HepG2 (cell line): ENCODE results near the gene TICAM2. TPM values are rescaled to one million over a fixed set of nuclear protein-coding genes. Genes with fewer than 3 reads are reported as not detected.

Source experiments
- ATAC-seq: fragments of 200-7000 bp; cut with Tn5 transposase; 3 replicates; pipeline ENCODE4 v1.9.1; 2020; ENCODE audit warnings: mild to moderate bottlenecking, moderate library complexity
- BruUV-seq: library from RNA; stranded (reverse); fragments of 400-500 nt; replicated peaks from 2 replicates; lab custom pipeline; 2021; lab: Mats Ljungman, UMichigan
- CTCF ChIA-PET: fragments of 300-600 bp; formaldehyde crosslinking; extraction: SDS; loops from one replicate; lab custom pipeline; 2021; ENCODE audit warnings: low total read pairs, inconsistent platforms, low intra/inter-chr PET ratio; lab: Yijun Ruan, JAX
- POLR2A ChIA-PET: fragments of 350-600 bp; sonication (Branson Sonifier 250); formaldehyde crosslinking; loops from one replicate; lab custom pipeline; 2020; ENCODE audit warnings: antibody characterized with exemption, inconsistent platforms; lab: Yijun Ruan, JAX
- DNase-seq: peaks from one replicate; pipeline ENCODE4 v3.0.0-alpha.2; 2015; ENCODE audit warnings: low spot score
- FAIRE-seq: peaks from 3 replicates; lab custom pipeline; 2011; peaks lifted over from hg19 to GRCh38; lab: Jason Lieb, UNC
- H2AFZ ChIP-seq: one replicate; pipeline ENCODE4 v1.6.1; 2011; ENCODE audit warnings: low read length, inconsistent platforms
- H3K27ac ChIP-seq: fragments of 300-600 bp; 3 replicates; pipeline ENCODE4 v1.8.0; 2011; ENCODE audit warnings: mixed run types, mild to moderate bottlenecking, mixed read lengths, low read length, inconsistent platforms; ENCODE audit not compliant: insufficient read depth; ENCODE audit errors: extremely low read length
- H3K27me3 ChIP-seq, 2 experiments: fragments of 200-600 bp in 1 of 2; 2 replicates in 1 of 2; 3 replicates in 1 of 2; pipeline versions ENCODE4 v1.6.0 to v1.8.0; 2011; ENCODE audit warnings: low read length in 2 of 2, mild to moderate bottlenecking in 2 of 2, moderate library complexity in 2 of 2, inconsistent platforms in 1 of 2; ENCODE audit not compliant: insufficient read depth in 2 of 2, control insufficient read depth in 1 of 2
- H3K36me3 ChIP-seq, 2 experiments: fragments of 200-600 bp in 1 of 2; replicated peaks in 1 of 2; 2 replicates in 1 of 2; 3 replicates in 1 of 2; pipeline versions ENCODE4 v1.5.1 to v1.8.0; 2011; ENCODE audit warnings: low read length in 2 of 2, inconsistent platforms in 1 of 2; ENCODE audit not compliant: insufficient read depth in 2 of 2, control insufficient read depth in 1 of 2
- H3K4me1 ChIP-seq: 2 replicates; pipeline ENCODE4 v1.5.1; 2012; ENCODE audit warnings: low read length, inconsistent platforms; ENCODE audit not compliant: insufficient read depth
- H3K4me2 ChIP-seq: 2 replicates; pipeline ENCODE4 v1.6.0; 2011; ENCODE audit warnings: low read depth, low read length, inconsistent platforms
- H3K4me3 ChIP-seq, 3 experiments: fragments of 200-600 bp in 1 of 3; sonication (generic), shearing (Covaris generic) in 1 of 3; replicated peaks in 1 of 3; 2 replicates each; pipeline ENCODE4 v1.5.1; 2011 to 2016; ENCODE audit warnings: low read length in 3 of 3, inconsistent platforms in 2 of 3, low read depth in 2 of 3, mild to moderate bottlenecking in 2 of 3, control low read depth in 1 of 3, mixed read lengths in 1 of 3; ENCODE audit not compliant: insufficient read depth in 1 of 3
- H3K79me2 ChIP-seq: one replicate; pipeline ENCODE4 v1.6.1; 2011; ENCODE audit warnings: low read length, inconsistent platforms; ENCODE audit not compliant: insufficient read depth
- H3K9ac ChIP-seq: 2 replicates; pipeline ENCODE4 v1.6.0; 2011; ENCODE audit warnings: mild to moderate bottlenecking, low read depth, low read length, inconsistent platforms; ENCODE audit not compliant: insufficient read depth
- H3K9me3 ChIP-seq: 2 replicates; pipeline ENCODE4 v1.5.1; 2012; ENCODE audit warnings: mild to moderate bottlenecking, low read length
- H4K20me1 ChIP-seq: 2 replicates; pipeline ENCODE4 v1.6.0; 2011; ENCODE audit warnings: inconsistent platforms, mild to moderate bottlenecking, low read length, moderate library complexity; ENCODE audit not compliant: insufficient read depth
- BRCA1 ChIP-seq: sonication (generic); formaldehyde crosslinking; IDR thresholded peaks from 2 replicates; pipeline ENCODE4 v1.4.0; 2020; ENCODE audit warnings: missing genetic modification reagents
- DPF2 ChIP-seq: sonication (generic); formaldehyde crosslinking; IDR thresholded peaks from 2 replicates; pipeline ENCODE4 v1.4.0; 2020; ENCODE audit warnings: mild to moderate bottlenecking, low read depth, missing genetic modification reagents, borderline replicate concordance
- MAFK ChIP-seq, 2 experiments: IDR thresholded peaks in 1 of 2; conservative IDR thresholded peaks in 1 of 2; 2 replicates each; pipeline ENCODE4 v1.6.1; 2011; ENCODE audit warnings: improper control_type of control experiment in 2 of 2, low read length in 2 of 2
- NBN ChIP-seq: fragments of 450-650 bp; conservative IDR thresholded peaks from 2 replicates; pipeline ENCODE4 v1.6.1; 2017
- NCOA1 ChIP-seq: sonication (generic); formaldehyde crosslinking; IDR thresholded peaks from 2 replicates; pipeline ENCODE4 v1.9.0; 2021; ENCODE audit warnings: missing genetic modification reagents
- POGZ ChIP-seq: sonication (generic); formaldehyde crosslinking; IDR thresholded peaks from 2 replicates; pipeline ENCODE4 v1.4.0; 2020; ENCODE audit warnings: mild to moderate bottlenecking, missing genetic modification reagents
- RELA ChIP-seq: sonication (generic); formaldehyde crosslinking; IDR thresholded peaks from 2 replicates; pipeline ENCODE4 v1.4.0; 2020; ENCODE audit warnings: missing genetic modification reagents
- TEAD3 ChIP-seq: optimal IDR thresholded peaks from 2 replicates; pipeline ENCODE3; 2016; ENCODE audit warnings: borderline replicate concordance
- TRAFD1 ChIP-seq: sonication (generic); formaldehyde crosslinking; IDR thresholded peaks from 2 replicates; pipeline ENCODE4 v1.5.1; 2020; ENCODE audit warnings: missing genetic modification reagents, mild to moderate bottlenecking, borderline replicate concordance
- ZNF317 ChIP-seq: sonication (generic); formaldehyde crosslinking; IDR thresholded peaks from 2 replicates; pipeline ENCODE4 v1.5.0; 2020; ENCODE audit warnings: mild to moderate bottlenecking, missing genetic modification reagents
- ZNF878 ChIP-seq: sonication (generic); formaldehyde crosslinking; IDR thresholded peaks from 2 replicates; pipeline ENCODE4 v1.8.1; 2023; ENCODE audit warnings: mild to moderate bottlenecking, missing genetic modification reagents, moderate library complexity
- WGBS: methylation state at CpG from one replicate; pipeline ENCODE4 v1.1.6; 2017; ENCODE audit warnings: low lambda C conversion rate; 5-methylcytosine and 5-hydroxymethylcytosine counted together
- in situ Hi-C: cut with HindIII; loops from 2 replicates; pipeline ENCODE4 v1.10.0; 2017; ENCODE audit warnings: low pct_unique_long_range_greater_than_20kb; ENCODE audit not compliant: extremely low pct_ligation_motif_present
- intact Hi-C: fragments of 100-400 bp; cut with micrococcal nuclease; formaldehyde crosslinking; loops from one replicate; pipeline ENCODE4 v1.10.0; 2022; ENCODE audit not compliant: unreplicated experiment
- polyA plus RNA-seq, 8 experiments: library from polyadenylated mRNA; depleted of rRNA in 3 of 8; stranded (reverse) in 7 of 8; unstranded in 1 of 8; fragments of >200 nt; fragmentation: Illumina TruSeq in 4 of 8; extraction: Trizol in 4 of 8; gene quantifications; 2 replicates each; pipeline versions ENCODE4 v1.2.1 to v1.2.3, GENCODE V29; 2011 to 2016; ENCODE audit warnings: low read depth in 4 of 8, missing spikeins in 1 of 8, mixed read lengths in 1 of 8; ENCODE audit not compliant: insufficient read depth in 1 of 8
- total RNA-seq, 5 experiments: library from RNA; depleted of rRNA; stranded (reverse); fragments of >200 nt; fragmentation: Illumina TruSeq; extraction: Trizol; gene quantifications; 2 replicates each; pipeline ENCODE4 v1.2.3, GENCODE V29; 2016; ENCODE audit warnings: low read depth in 1 of 5
- TF ChIP-seq, protein P1 (sequence below): IDR thresholded peaks from 2 replicates; pipeline ENCODE4 v1.6.1; 2012; ENCODE audit warnings: inconsistent platforms

Gene TICAM2
- total and polyA plus RNA-seq, 2 of the 13 experiments (the other 11 are each of a cell fraction or from before 2014, with no cell fraction given): 0.04 TPM; not detected in 1

DNA sequence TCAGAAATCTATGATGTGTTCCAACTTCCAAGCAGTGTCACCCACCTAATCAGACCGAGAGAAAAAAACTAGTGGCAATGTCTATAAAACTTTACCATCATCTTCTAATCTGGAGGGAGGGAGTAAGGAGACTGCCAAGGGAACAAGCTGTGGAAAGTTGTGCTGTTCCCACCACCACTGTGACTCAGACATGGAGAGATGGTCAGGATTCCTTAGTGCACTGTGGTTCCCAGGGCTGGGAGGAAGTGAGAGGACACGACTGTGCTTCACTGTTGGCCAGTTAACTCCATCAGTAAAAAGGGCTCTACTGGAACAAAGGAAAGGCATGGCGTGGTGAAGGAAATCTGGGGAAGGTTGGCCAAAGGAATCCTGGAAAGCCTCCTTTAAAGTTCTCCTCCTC, 18.8 kb downstream of the TICAM2 start:
- in situ Hi-C loops: no loop called here
- no peak for ATAC-seq

GRCh38 chr5:115580941-115581340, 21.3 kb downstream of the TICAM2 start:
- in situ Hi-C loops: no loop called here
- H3K4me3 ChIP-seq: no peak overlapping the region
- H3K4me2 ChIP-seq: no peak overlapping the region
- FAIRE-seq (no peak), ATAC-seq (no peak)
- no peak overlapping the region for H3K9ac ChIP-seq
- H3K27ac ChIP-seq: no peak overlapping the region
- no peaks in the 10 kb centered on the region for H4K20me1 ChIP-seq
- peak in 1 of 2 experiments; percentile 30; a peak in 1 of 4 replicates for TF ChIP-seq MAFK (conservative IDR thresholded peaks at IDR 0.05 in 1 of 2, IDR thresholded peaks at IDR 0.05 in 1 of 2; ENCODE audit: low read length in 2 of 2)
- TF ChIP-seq, protein P1, sequence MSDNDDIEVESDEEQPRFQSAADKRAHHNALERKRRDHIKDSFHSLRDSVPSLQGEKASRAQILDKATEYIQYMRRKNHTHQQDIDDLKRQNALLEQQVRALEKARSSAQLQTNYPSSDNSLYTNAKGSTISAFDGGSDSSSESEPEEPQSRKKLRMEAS: no peak
- no peak for TF ChIP-seq ZNF878 (CRISPR knock-in tag)
- TF ChIP-seq TEAD3 (CRISPR knock-in tag): no peak
- no peak for TF ChIP-seq TRAFD1 (CRISPR knock-in tag)
- no peak for TF ChIP-seq BRCA1 (CRISPR knock-in tag)
- TF ChIP-seq NBN: no peak
- no peak for TF ChIP-seq DPF2
- TF ChIP-seq POGZ (CRISPR knock-in tag): no peak
- TF ChIP-seq, all 625 proteins: peak for 1
- H3K4me1 ChIP-seq: no peaks in the 10 kb centered on the region
- intact Hi-C loops: no loop called here
- ChIA-PET CTCF (no interaction called here), POLR2A (no interaction called here)
- H3K79me2 ChIP-seq: no peaks in the 10 kb centered on the region
- H2AFZ ChIP-seq: no peak overlapping the region
- no peaks in the 10 kb centered on the region for H3K27me3 ChIP-seq
- H3K36me3 ChIP-seq: no peaks in the 10 kb centered on the region
- BruUV-seq: no TSS peak
- H3K9me3 ChIP-seq: no peaks in the 10 kb centered on the region
- no peak for DNase-seq
- WGBS: 32% methylated on average over 2 of the region's 2 CpGs

More for the DNA sequence above, 18.8 kb downstream of the TICAM2 start:
- Histone ChIP-seq H3K4me3 (no peak overlapping the region), H2AFZ (no peak overlapping the region), H3K27me3 (no peaks in the 10 kb centered on the region), H3K4me1 (no peaks in the 10 kb centered on the region), H3K27ac (no peak overlapping the region), H4K20me1 (no peaks in the 10 kb centered on the region), H3K9me3 (no peaks in the 10 kb centered on the region), H3K79me2 (no peaks in the 10 kb centered on the region), H3K36me3 (no peaks in the 10 kb centered on the region), H3K9ac (no peak overlapping the region), H3K4me2 (no peak overlapping the region)
- BruUV-seq: no TSS peak
- FAIRE-seq: no peak
- TF ChIP-seq RELA (CRISPR knock-in tag) (no peak), NCOA1 (CRISPR knock-in tag) (no peak), ZNF317 (CRISPR knock-in tag) (no peak)
- DNase-seq: no peak
- POLR2A ChIA-PET: no interaction called here
- CTCF ChIA-PET: no interaction called here
- intact Hi-C loops: no loop called here
- 7% methylated on average over 3 of the region's 3 CpGs for WGBS
